ENCODE measurements around the gene CSMD2.

Gene CSMD2

GRCh38 chr1:33670567-33670966 lies 494.5 kb downstream of the CSMD2 start:
- H3K9me3 ChIP-seq: peaks cover 23% of the 10 kb centered on the region
- no peaks in the 10 kb centered on the region for H3K27me3 ChIP-seq

GRCh38 chr1:33668695-33669094 lies 496.3 kb downstream of the CSMD2 start:
- TF ChIP-seq Cebpa-rat (IDR thresholded peaks at IDR 0.05): no peak
- H3K4me2 ChIP-seq: no peak overlapping the region
- H3K4me3 ChIP-seq: no peak overlapping the region
- no peak overlapping the region for H3K27ac ChIP-seq
- H3K9me3 ChIP-seq: peaks cover 23% of the 10 kb centered on the region
- H3K9ac ChIP-seq: no peak overlapping the region
- H3K4me1 ChIP-seq: no peaks in the 10 kb centered on the region
- H3K27me3 ChIP-seq: no peaks in the 10 kb centered on the region
- no peaks in the 10 kb centered on the region for H4K20me1 ChIP-seq
- no peaks in the 10 kb centered on the region for H3K36me3 ChIP-seq

More at GRCh38 chr1:33670567-33670966, 494.5 kb downstream of the CSMD2 start:
- Histone ChIP-seq H3K9ac (no peak overlapping the region), H3K4me1 (no peaks in the 10 kb centered on the region), H4K20me1 (no peaks in the 10 kb centered on the region), H3K36me3 (no peaks in the 10 kb centered on the region), H3K4me3 (no peak overlapping the region), H3K4me2 (no peak overlapping the region), H3K27ac (no peak overlapping the region)
- no peak for TF ChIP-seq Cebpa-rat (IDR thresholded peaks at IDR 0.05)

GRCh38 chr1:33667386-33668282 lies 497.4 kb downstream of the CSMD2 start:
- Histone ChIP-seq H3K4me1 (no peaks in the 10 kb centered on the region), H4K20me1 (no peaks in the 10 kb centered on the region), H3K4me2 (no peak overlapping the region), H3K4me3 (no peak overlapping the region), H3K9ac (no peak overlapping the region), H3K27me3 (no peaks in the 10 kb centered on the region), H3K9me3 (peaks cover 23% of the 10 kb centered on the region), H3K36me3 (no peaks in the 10 kb centered on the region), H3K27ac (no peak overlapping the region)
- no peak for TF ChIP-seq Cebpa-rat (IDR thresholded peaks at IDR 0.05)

GRCh38 chr1:33666616-33667015 lies 498.4 kb downstream of the CSMD2 start:
- no peaks in the 10 kb centered on the region for H3K36me3 ChIP-seq
- no peak overlapping the region for H3K9ac ChIP-seq
- no peaks in the 10 kb centered on the region for H4K20me1 ChIP-seq
- H3K4me1 ChIP-seq: no peaks in the 10 kb centered on the region
- no peaks in the 10 kb centered on the region for H3K27me3 ChIP-seq
- H3K27ac ChIP-seq: no peak overlapping the region
- H3K9me3 ChIP-seq: peaks cover 13% of the 10 kb centered on the region
- H3K4me2 ChIP-seq: no peak overlapping the region
- TF ChIP-seq Cebpa-rat (IDR thresholded peaks at IDR 0.05): no peak
- no peak overlapping the region for H3K4me3 ChIP-seq

- no peaks in the 10 kb centered on the region for H3K9me3 ChIP-seq
- no peak overlapping the region for H3K27ac ChIP-seq
- no peaks in the 10 kb centered on the region for H3K27me3 ChIP-seq
- H3K9ac ChIP-seq: no peak overlapping the region
- no peak for TF ChIP-seq Cebpa-rat (IDR thresholded peaks at IDR 0.05)
- H3K4me3 ChIP-seq: no peak overlapping the region
- no peaks in the 10 kb centered on the region for H3K4me1 ChIP-seq
- H3K4me2 ChIP-seq: no peak overlapping the region
- H3K36me3 ChIP-seq: no peaks in the 10 kb centered on the region
- no peaks in the 10 kb centered on the region for H4K20me1 ChIP-seq
Measured at GRCh38 chr1:33661811-33662454, 503.1 kb downstream of the CSMD2 start.

- H3K9ac ChIP-seq: no peak overlapping the region
- H3K27me3 ChIP-seq: no peaks in the 10 kb centered on the region
- H3K4me3 ChIP-seq: no peak overlapping the region
- H3K4me2 ChIP-seq: no peak overlapping the region
- H3K4me1 ChIP-seq: peaks cover 7% of the 10 kb centered on the region; the same call in 1 of the 2 replicates
- no peaks in the 10 kb centered on the region for H4K20me1 ChIP-seq
- no peak overlapping the region for H3K27ac ChIP-seq
- no peaks in the 10 kb centered on the region for H3K9me3 ChIP-seq
- no peak for TF ChIP-seq Cebpa-rat (IDR thresholded peaks at IDR 0.05)
- H3K36me3 ChIP-seq: no peaks in the 10 kb centered on the region
Measured at GRCh38 chr1:33660956-33661355, 504.1 kb downstream of the CSMD2 start.

GRCh38 chr1:33660244-33660643 lies 504.8 kb downstream of the CSMD2 start:
- H3K4me2 ChIP-seq: no peak overlapping the region
- no peak overlapping the region for H3K4me3 ChIP-seq
- no peaks in the 10 kb centered on the region for H3K27me3 ChIP-seq
- H3K4me1 ChIP-seq: peaks cover 7% of the 10 kb centered on the region; the same call in 1 of the 2 replicates
- no peaks in the 10 kb centered on the region for H3K9me3 ChIP-seq
- H4K20me1 ChIP-seq: no peaks in the 10 kb centered on the region
- no peak for TF ChIP-seq Cebpa-rat (IDR thresholded peaks at IDR 0.05)
- no peak overlapping the region for H3K9ac ChIP-seq
- no peak overlapping the region for H3K27ac ChIP-seq
- no peaks in the 10 kb centered on the region for H3K36me3 ChIP-seq

- Histone ChIP-seq H3K9me3 (no peaks in the 10 kb centered on the region), H4K20me1 (no peaks in the 10 kb centered on the region), H3K4me2 (no peak overlapping the region), H3K4me1 (peaks cover 7% of the 10 kb centered on the region; the same call in 1 of the 2 replicates), H3K27ac (no peak overlapping the region), H3K27me3 (no peaks in the 10 kb centered on the region), H3K36me3 (no peaks in the 10 kb centered on the region), H3K9ac (no peak overlapping the region), H3K4me3 (no peak overlapping the region)
- TF ChIP-seq Cebpa-rat (IDR thresholded peaks at IDR 0.05): no peak
Measured at GRCh38 chr1:33659641-33660040, 505.4 kb downstream of the CSMD2 start.

GRCh38 chr1:33657833-33658232 lies 507.2 kb downstream of the CSMD2 start:
- Histone ChIP-seq H4K20me1 (no peaks in the 10 kb centered on the region), H3K9ac (no peak overlapping the region), H3K4me2 (no peak overlapping the region), H3K36me3 (no peaks in the 10 kb centered on the region), H3K9me3 (no peaks in the 10 kb centered on the region), H3K4me3 (no peak overlapping the region), H3K27ac (no peak overlapping the region), H3K27me3 (no peaks in the 10 kb centered on the region), H3K4me1 (peaks cover 7% of the 10 kb centered on the region; the same call in 1 of the 2 replicates)
- no peak for TF ChIP-seq Cebpa-rat (IDR thresholded peaks at IDR 0.05)

- no peaks in the 10 kb centered on the region for H3K9me3 ChIP-seq
- H4K20me1 ChIP-seq: no peaks in the 10 kb centered on the region
- no peak overlapping the region for H3K4me2 ChIP-seq
- peaks cover 7% of the 10 kb centered on the region; the same call in 1 of the 2 replicates for H3K4me1 ChIP-seq
- H3K27me3 ChIP-seq: no peaks in the 10 kb centered on the region
- H3K27ac ChIP-seq: no peak overlapping the region
- H3K36me3 ChIP-seq: no peaks in the 10 kb centered on the region
- no peak overlapping the region for H3K9ac ChIP-seq
- no peak for TF ChIP-seq Cebpa-rat (IDR thresholded peaks at IDR 0.05)
- no peak overlapping the region for H3K4me3 ChIP-seq
Measured at GRCh38 chr1:33656467-33657005, 508.5 kb downstream of the CSMD2 start.
